Suprapubic skin (tissue), 4 donors: Measurements from ENCODE around the gene GARIN5B. TPM values are rescaled to one million over a fixed set of nuclear protein-coding genes. Genes with fewer than 3 reads are reported as not detected.

ENCODE experiments used
- DNase-seq, 2 donors: peaks; one replicate each; pipeline ENCODE4 v3.0.0-alpha.2; 2019; ENCODE audit warnings: low spot score in 2 of 2
- H3K27ac ChIP-seq: fragments of 200-600 bp; sonication (generic); one replicate; pipeline ENCODE4 v1.5.1; 2019
- H3K27me3 ChIP-seq: fragments of 200-600 bp; sonication (generic); one replicate; pipeline ENCODE4 v1.5.1; 2019
- H3K36me3 ChIP-seq: fragments of 200-600 bp; sonication (generic); one replicate; pipeline ENCODE4 v1.5.1; 2019
- H3K4me1 ChIP-seq: fragments of 200-600 bp; sonication (generic); one replicate; pipeline ENCODE4 v1.5.1; 2019
- H3K4me3 ChIP-seq: fragments of 200-600 bp; sonication (generic); one replicate; pipeline ENCODE4 v1.5.1; 2019; ENCODE audit warnings: mild to moderate bottlenecking
- H3K9me3 ChIP-seq: fragments of 200-600 bp; sonication (generic); one replicate; pipeline ENCODE4 v1.5.1; 2019
- CTCF ChIP-seq, 2 donors: fragments of 200-600 bp in 1 of 2; fragments of 450-650 bp in 1 of 2; sonication (generic) in 1 of 2; IDR thresholded peaks; one replicate each; pipeline ENCODE4 v1.5.1; 2016 to 2019; ENCODE audit warnings: antibody characterized with exemption in 2 of 2, mild to moderate bottlenecking in 1 of 2, moderate library complexity in 1 of 2
- EP300 ChIP-seq: sonication (generic); formaldehyde crosslinking; IDR thresholded peaks from one replicate; pipeline ENCODE4 v1.6.1; 2017; ENCODE audit warnings: antibody characterized with exemption
- POLR2A ChIP-seq, 2 donors: fragments of 450-650 bp; IDR thresholded peaks; one replicate each; pipeline ENCODE4 v1.6.1; 2017; ENCODE audit warnings: antibody characterized with exemption in 2 of 2, mild to moderate bottlenecking in 2 of 2, moderate library complexity in 2 of 2
- POLR2AphosphoS5 ChIP-seq, 3 donors: sonication (generic); formaldehyde crosslinking; IDR thresholded peaks; one replicate each; pipeline ENCODE4 v1.6.1; 2017; ENCODE audit warnings: antibody characterized with exemption in 3 of 3
- WGBS: methylation state at CpG from one replicate; pipeline ENCODE4 v1.1.5; 2018; 5-methylcytosine and 5-hydroxymethylcytosine counted together
- total RNA-seq, 4 donors: library from RNA; depleted of rRNA; stranded (reverse); fragments of >200 nt; gene quantifications; one replicate each; pipeline ENCODE4 v1.1.0, GENCODE V29; 2016

GARIN5B gene
- total RNA-seq, 4 donors from 2014 or later, result not detected

GRCh38 chr19:55346725-55347441 is 16.2 kb downstream of the GARIN5B start:
- peak in 1 of 2 donors; percentile 58 for DNase-seq
- Histone ChIP-seq H3K4me3 (no peak overlapping the region), H3K27ac (no peak overlapping the region), H3K27me3 (peaks cover 8% of the 10 kb centered on the region), H3K36me3 (peaks cover 33% of the 10 kb centered on the region), H3K9me3 (no peaks in the 10 kb centered on the region), H3K4me1 (peaks cover 10% of the 10 kb centered on the region)
- 78% methylated on average over 28 of the region's 41 CpGs for WGBS
- TF ChIP-seq POLR2AphosphoS5 (IDR thresholded peaks at IDR 0.05), result no peak
- TF ChIP-seq CTCF (IDR thresholded peaks at IDR 0.05), result no peak

- Histone ChIP-seq H3K36me3 (peaks cover 36% of the 10 kb centered on the region), H3K4me1 (peaks cover 18% of the 10 kb centered on the region), H3K4me3 (no peak overlapping the region), H3K9me3 (no peaks in the 10 kb centered on the region), H3K27ac (no peak overlapping the region), H3K27me3 (no peaks in the 10 kb centered on the region)
- 80% methylated on average over 29 of the region's 43 CpGs for WGBS
- peak in 1 of 2 donors; percentile 78 for DNase-seq
- TF ChIP-seq EP300, result no peak
Measured at GRCh38 chr19:55345818-55346724, 17.0 kb downstream of the GARIN5B start.

GRCh38 chr19:55345101-55345817 is 17.8 kb downstream of the GARIN5B start:
- WGBS, result 85% methylated on average over 21 of the region's 22 CpGs
- H3K4me3 ChIP-seq, result no peak overlapping the region
- TF ChIP-seq EP300 (no peak), CTCF (IDR thresholded peaks at IDR 0.05) (no peak)
- H3K36me3 ChIP-seq, result peaks cover 36% of the 10 kb centered on the region
- no peak for DNase-seq
- peaks cover 26% of the 10 kb centered on the region for H3K4me1 ChIP-seq
- no peak overlapping the region for H3K27ac ChIP-seq
- H3K27me3 ChIP-seq, result no peaks in the 10 kb centered on the region
- no peaks in the 10 kb centered on the region for H3K9me3 ChIP-seq

GRCh38 chr19:55344444-55344843 is 18.6 kb downstream of the GARIN5B start:
- no peak overlapping the region for H3K27ac ChIP-seq
- peaks cover 30% of the 10 kb centered on the region for H3K4me1 ChIP-seq
- no peaks in the 10 kb centered on the region for H3K27me3 ChIP-seq
- no peak overlapping the region for H3K4me3 ChIP-seq
- no peaks in the 10 kb centered on the region for H3K9me3 ChIP-seq
- peaks cover 36% of the 10 kb centered on the region for H3K36me3 ChIP-seq
- no peak for DNase-seq
- no peak for TF ChIP-seq POLR2AphosphoS5 (IDR thresholded peaks at IDR 0.05)
- no peak for TF ChIP-seq POLR2A (IDR thresholded peaks at IDR 0.05)
- no peak for TF ChIP-seq CTCF (IDR thresholded peaks at IDR 0.05)
- TF ChIP-seq EP300, result no peak
- 67% methylated on average over 2 of the region's 9 CpGs for WGBS

GRCh38 chr19:55341595-55342531 is 21.2 kb downstream of the GARIN5B start:
- peaks cover 29% of the 10 kb centered on the region for H3K36me3 ChIP-seq
- H3K27ac ChIP-seq, result no peak overlapping the region
- 89% methylated on average over 8 of the region's 50 CpGs for WGBS
- no peak for TF ChIP-seq POLR2AphosphoS5 (IDR thresholded peaks at IDR 0.05)
- TF ChIP-seq EP300, result no peak
- no peak for TF ChIP-seq POLR2A (IDR thresholded peaks at IDR 0.05)
- TF ChIP-seq CTCF (IDR thresholded peaks at IDR 0.05), result no peak
- peaks cover 41% of the 10 kb centered on the region for H3K4me1 ChIP-seq
- peak overlapping the region; percentile 89 for H3K4me3 ChIP-seq
- DNase-seq, result peak in 1 of 2 donors; percentile 75
- H3K27me3 ChIP-seq, result no peaks in the 10 kb centered on the region
- H3K9me3 ChIP-seq, result no peaks in the 10 kb centered on the region
